Activated CD4-positive, alpha-beta memory T cell treated with anti-CD3 and anti-CD28 coated beads for 36 hours (primary cell): ENCODE data around the gene UGT1A7. TPM values are rescaled to one million over a fixed set of nuclear protein-coding genes. Genes with fewer than 3 reads are reported as not detected.
"Not testable (repeated sequence)": the region's sequence is repeated elsewhere in the genome, so short reads cannot be mapped to it uniquely, and the experiment has no call there.

Experiments used
- CTCF ChIA-PET: fragments of 350-600 bp; sonication (Branson Sonifier 250); formaldehyde crosslinking; loops from one replicate; lab custom pipeline; 2021; ENCODE audit warnings: antibody characterized with exemption, inconsistent platforms; lab: Charles Lee
- POLR2A ChIA-PET: fragments of 350-600 bp; sonication (Branson Sonifier 250); formaldehyde crosslinking; loops from one replicate; lab custom pipeline; 2021; ENCODE audit warnings: antibody characterized with exemption; lab: Charles Lee
- DNase-seq: peaks from one replicate; pipeline ENCODE4 v3.0.0-alpha.2; 2020
- H3K27ac Mint-ChIP-seq: one replicate; pipeline ENCODE4 v1.8.0; 2021; ENCODE audit warnings: mixed read lengths
- H3K27me3 Mint-ChIP-seq: one replicate; pipeline ENCODE4 v1.8.0; 2021; ENCODE audit warnings: mixed read lengths
- H3K36me3 Mint-ChIP-seq: one replicate; pipeline ENCODE4 v1.8.0; 2021; ENCODE audit warnings: mixed read lengths
- H3K4me1 Mint-ChIP-seq: one replicate; pipeline ENCODE4 v1.8.0; 2021; ENCODE audit warnings: low read depth, mixed read lengths
- H3K4me3 Mint-ChIP-seq: one replicate; pipeline ENCODE4 v1.8.0; 2021; ENCODE audit warnings: mild to moderate bottlenecking, mixed read lengths
- H3K9me3 Mint-ChIP-seq: one replicate; pipeline ENCODE4 v1.8.0; 2021; ENCODE audit warnings: mixed read lengths
- intact Hi-C: fragments of 100-400 bp; cut with micrococcal nuclease; formaldehyde crosslinking; loops from one replicate; pipeline ENCODE4 v1.15.1; 2023
- total RNA-seq, 2 experiments: library from RNA; stranded (reverse); gene quantifications; one replicate each; pipeline ENCODE4 v1.2.3, GENCODE V29; 2021

The UGT1A7 gene
- total RNA-seq, result not detected

- POLR2A ChIA-PET, result no interaction called here
- peaks cover 5% of the 10 kb centered on the region for H3K27me3 Mint-ChIP-seq
- no peaks in the 10 kb centered on the region for H3K9me3 Mint-ChIP-seq
- CTCF ChIA-PET, result interaction anchor here (0.8 kb wide), 1 partner anchor 10 kb away, joined by 3 read pairs; the partner anchor contains the start of gene UGT1A9
- intact Hi-C loops, result no loop called here
- no peaks in the 10 kb centered on the region for H3K36me3 Mint-ChIP-seq
- no peak for DNase-seq
- no peaks in the 10 kb centered on the region for H3K4me1 Mint-ChIP-seq
- H3K27ac Mint-ChIP-seq, result no peak within 1 kb of the TSS
- H3K4me3 Mint-ChIP-seq, result no peak within 1 kb of the TSS
These were observed at the start of gene UGT1A7 for GRCh38 chr2:233681521-233682099. Gene UGT1A7, plus strand, starts transcription at chr2:233681901. Its CDS starts 37 bp downstream, at chr2:233681938.

GRCh38 chr2:233636306-233636705, 45.4 kb upstream of the UGT1A7 start, which contains the start of gene UGT1A10:
Gene UGT1A10, plus strand, starts transcription at chr2:233636448. Its CDS starts 75 bp downstream, at chr2:233636523.
- H3K4me3 Mint-ChIP-seq, H3K27ac Mint-ChIP-seq, H3K9me3 Mint-ChIP-seq, POLR2A ChIA-PET, intact Hi-C loops, H3K36me3 Mint-ChIP-seq, DNase-seq, CTCF ChIA-PET, H3K4me1 Mint-ChIP-seq: not testable (repeated sequence)
- peaks cover 12% of the 10 kb centered on the region for H3K27me3 Mint-ChIP-seq

GRCh38 chr2:233638836-233639235, 42.9 kb upstream of the UGT1A7 start:
- peaks cover 7% of the 10 kb centered on the region for H3K4me1 Mint-ChIP-seq
- peaks cover 2% of the 10 kb centered on the region for H3K9me3 Mint-ChIP-seq
- CTCF ChIA-PET, result no interaction called here
- DNase-seq, result no peak
- no peaks in the 10 kb centered on the region for H3K36me3 Mint-ChIP-seq
- intact Hi-C loops, result no loop called here
- no peak overlapping the region for H3K27ac Mint-ChIP-seq
- POLR2A ChIA-PET, result no interaction called here
- no peak overlapping the region for H3K4me3 Mint-ChIP-seq
- peaks cover 12% of the 10 kb centered on the region for H3K27me3 Mint-ChIP-seq

- H3K27me3 Mint-ChIP-seq, result peaks cover 10% of the 10 kb centered on the region
- no peak overlapping the region for H3K4me3 Mint-ChIP-seq
- POLR2A ChIA-PET, result no interaction called here
- DNase-seq, result no peak
- no peaks in the 10 kb centered on the region for H3K36me3 Mint-ChIP-seq
- H3K9me3 Mint-ChIP-seq, result peaks cover 4% of the 10 kb centered on the region
- CTCF ChIA-PET, result no interaction called here
- intact Hi-C loops, result no loop called here
- H3K27ac Mint-ChIP-seq, result no peak overlapping the region
- H3K4me1 Mint-ChIP-seq, result peaks cover 7% of the 10 kb centered on the region
These were observed 41.8 kb upstream of the UGT1A7 start for GRCh38 chr2:233639860-233640259.

- Mint-ChIP-seq H3K4me1 (peaks cover 7% of the 10 kb centered on the region), H3K4me3 (no peak overlapping the region), H3K36me3 (peaks cover 10% of the 10 kb centered on the region), H3K9me3 (peaks cover 21% of the 10 kb centered on the region), H3K27me3 (peaks cover 16% of the 10 kb centered on the region), H3K27ac (no peak overlapping the region)
- ChIA-PET POLR2A (no interaction called here), CTCF (no interaction called here)
- no peak for DNase-seq
- intact Hi-C loops, result no loop called here
These were observed 38.6 kb upstream of the UGT1A7 start for GRCh38 chr2:233643128-233643527.

GRCh38 chr2:233646033-233646432, 35.7 kb upstream of the UGT1A7 start:
- DNase-seq, H3K27ac Mint-ChIP-seq, H3K4me3 Mint-ChIP-seq, H3K4me1 Mint-ChIP-seq, H3K36me3 Mint-ChIP-seq, CTCF ChIA-PET, intact Hi-C loops, POLR2A ChIA-PET: not testable (repeated sequence)
- Mint-ChIP-seq H3K27me3 (peaks cover 20% of the 10 kb centered on the region), H3K9me3 (peaks cover 21% of the 10 kb centered on the region)

- Mint-ChIP-seq H3K4me3 (no peak overlapping the region), H3K36me3 (peaks cover 7% of the 10 kb centered on the region), H3K9me3 (peaks cover 7% of the 10 kb centered on the region), H3K27me3 (peaks cover 19% of the 10 kb centered on the region), H3K4me1 (no peaks in the 10 kb centered on the region), H3K27ac (no peak overlapping the region)
- POLR2A ChIA-PET, result no interaction called here
- CTCF ChIA-PET, result no interaction called here
- DNase-seq, result no peak
- intact Hi-C loops, result no loop called here
These were observed 30.7 kb upstream of the UGT1A7 start for GRCh38 chr2:233650981-233651380.

- peaks cover 5% of the 10 kb centered on the region for H3K36me3 Mint-ChIP-seq
- H3K27ac Mint-ChIP-seq, result no peak overlapping the region
- H3K4me3 Mint-ChIP-seq, result no peak overlapping the region
- H3K27me3 Mint-ChIP-seq, result peaks cover 17% of the 10 kb centered on the region
- H3K9me3 Mint-ChIP-seq, result peaks cover 5% of the 10 kb centered on the region
- CTCF ChIA-PET, result no interaction called here
- no peaks in the 10 kb centered on the region for H3K4me1 Mint-ChIP-seq
- DNase-seq, result no peak
- POLR2A ChIA-PET, result no interaction called here
- intact Hi-C loops, result no loop called here
These were observed 30.3 kb upstream of the UGT1A7 start for GRCh38 chr2:233651430-233651829.

- no peaks in the 10 kb centered on the region for H3K36me3 Mint-ChIP-seq
- CTCF ChIA-PET, result no interaction called here
- H3K4me1 Mint-ChIP-seq, result no peaks in the 10 kb centered on the region
- POLR2A ChIA-PET, result no interaction called here
- no peak overlapping the region for H3K4me3 Mint-ChIP-seq
- no peaks in the 10 kb centered on the region for H3K9me3 Mint-ChIP-seq
- H3K27ac Mint-ChIP-seq, result no peak overlapping the region
- DNase-seq, result no peak
- intact Hi-C loops, result no loop called here
- peaks cover 17% of the 10 kb centered on the region for H3K27me3 Mint-ChIP-seq
These were observed 27.2 kb upstream of the UGT1A7 start for GRCh38 chr2:233654501-233654900.

GRCh38 chr2:233655043-233655442, 26.7 kb upstream of the UGT1A7 start:
- POLR2A ChIA-PET, result no interaction called here

GRCh38 chr2:233655943-233656342, 25.8 kb upstream of the UGT1A7 start:
- POLR2A ChIA-PET, H3K4me1 Mint-ChIP-seq, H3K36me3 Mint-ChIP-seq, H3K9me3 Mint-ChIP-seq, H3K4me3 Mint-ChIP-seq, DNase-seq, H3K27ac Mint-ChIP-seq, intact Hi-C loops, CTCF ChIA-PET: not testable (repeated sequence)
- H3K27me3 Mint-ChIP-seq, result peaks cover 18% of the 10 kb centered on the region

More at GRCh38 chr2:233655043-233655442, 26.7 kb upstream of the UGT1A7 start:
- intact Hi-C loops, result no loop called here
- H3K27ac Mint-ChIP-seq, result no peak overlapping the region
- H3K9me3 Mint-ChIP-seq, result no peaks in the 10 kb centered on the region
- CTCF ChIA-PET, result no interaction called here
- H3K4me3 Mint-ChIP-seq, result no peak overlapping the region
- DNase-seq, result no peak
- H3K36me3 Mint-ChIP-seq, result no peaks in the 10 kb centered on the region
- no peaks in the 10 kb centered on the region for H3K4me1 Mint-ChIP-seq
- H3K27me3 Mint-ChIP-seq, result peaks cover 22% of the 10 kb centered on the region

GRCh38 chr2:233656443-233656842, 25.3 kb upstream of the UGT1A7 start:
- no peaks in the 10 kb centered on the region for H3K4me1 Mint-ChIP-seq
- H3K36me3 Mint-ChIP-seq, result no peaks in the 10 kb centered on the region
- H3K4me3 Mint-ChIP-seq, result no peak overlapping the region
- intact Hi-C loops, result no loop called here
- no peak for DNase-seq
- H3K9me3 Mint-ChIP-seq, result no peaks in the 10 kb centered on the region
- ChIA-PET CTCF (no interaction called here), POLR2A (no interaction called here)
- H3K27me3 Mint-ChIP-seq, result peaks cover 22% of the 10 kb centered on the region
- H3K27ac Mint-ChIP-seq, result no peak overlapping the region

- Mint-ChIP-seq H3K27me3 (peaks cover 23% of the 10 kb centered on the region), H3K4me1 (no peaks in the 10 kb centered on the region), H3K9me3 (no peaks in the 10 kb centered on the region), H3K36me3 (no peaks in the 10 kb centered on the region), H3K27ac (no peak overlapping the region), H3K4me3 (no peak overlapping the region)
- ChIA-PET POLR2A (no interaction called here), CTCF (no interaction called here)
- intact Hi-C loops, result no loop called here
- no peak for DNase-seq
These were observed 23.1 kb upstream of the UGT1A7 start for GRCh38 chr2:233658610-233659009.
